Right atrium auricular region (tissue), 2 donors: ENCODE measurements around the gene TMPRSS11D. TPM values are rescaled to one million over a fixed set of nuclear protein-coding genes. Genes with fewer than 3 reads are reported as not detected.

Experiments used
- DNase-seq: peaks from one replicate; pipeline ENCODE4 v3.0.0-alpha.2; 2019; ENCODE audit warnings: low spot score
- H3K27ac ChIP-seq, 2 donors: fragments of 200-600 bp; sonication (generic); 1 replicate in 1 of 2; 2 replicates in 1 of 2; pipeline ENCODE4 v1.5.1; 2016 to 2019
- H3K27me3 ChIP-seq, 2 donors: fragments of 200-600 bp; sonication (generic); one replicate each; pipeline versions ENCODE4 v1.5.1 to v1.6.0; 2017 to 2019
- H3K36me3 ChIP-seq: fragments of 200-600 bp; sonication (generic); one replicate; pipeline ENCODE4 v1.5.1; 2016
- H3K4me1 ChIP-seq, 2 donors: fragments of 200-600 bp; sonication (generic); one replicate each; pipeline versions ENCODE4 v1.5.1 to v1.6.0; 2017 to 2019
- H3K4me3 ChIP-seq, 2 donors: fragments of 200-600 bp; sonication (generic); 1 replicate in 1 of 2; 2 replicates in 1 of 2; pipeline ENCODE4 v1.5.1; 2017 to 2019; ENCODE audit warnings: mild to moderate bottlenecking in 1 of 2, moderate library complexity in 1 of 2
- H3K9me3 ChIP-seq, 2 donors: fragments of 200-600 bp; sonication (generic); one replicate each; pipeline ENCODE4 v1.5.1; 2019
- total RNA-seq, 2 donors: library from RNA; depleted of rRNA; stranded (reverse); fragments of >200 nt; gene quantifications; one replicate each; pipeline ENCODE4 v1.1.0, GENCODE V29; 2016
- TF ChIP-seq, protein P1 (sequence below), 2 donors: fragments of 200-600 bp; sonication (generic); IDR thresholded peaks; one replicate each; pipeline ENCODE4 v1.5.1; 2019; ENCODE audit warnings: antibody characterized with exemption in 2 of 2

TMPRSS11D gene
- total RNA-seq, 2 donors from 2014 or later = not detected

DNA sequence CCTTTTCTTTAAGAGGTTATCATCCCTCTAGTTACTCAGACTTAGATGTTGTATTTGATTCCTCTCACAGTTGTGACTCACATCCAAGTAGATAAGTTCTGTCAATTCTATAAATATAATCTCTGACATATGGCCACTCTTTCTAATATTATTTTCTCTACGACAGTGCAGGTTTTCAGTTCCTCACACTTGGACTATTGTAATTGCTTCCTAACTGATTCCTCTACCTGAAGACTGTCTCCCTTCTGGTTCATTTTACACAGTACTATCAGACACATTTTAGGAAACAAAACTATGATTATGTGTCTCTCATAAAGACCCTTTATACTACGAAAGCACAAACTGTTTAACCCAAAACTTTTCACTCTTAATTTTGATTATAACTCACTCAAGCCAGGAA is 98.3 kb downstream of the TMPRSS11D start:
- Histone ChIP-seq H3K27me3 (no peaks in the 10 kb centered on the region), H3K27ac (no peak overlapping the region), H3K9me3 (no peaks in the 10 kb centered on the region), H3K36me3 (no peaks in the 10 kb centered on the region), H3K4me3 (no peak overlapping the region), H3K4me1 (no peaks in the 10 kb centered on the region)
- TF ChIP-seq, protein P1, sequence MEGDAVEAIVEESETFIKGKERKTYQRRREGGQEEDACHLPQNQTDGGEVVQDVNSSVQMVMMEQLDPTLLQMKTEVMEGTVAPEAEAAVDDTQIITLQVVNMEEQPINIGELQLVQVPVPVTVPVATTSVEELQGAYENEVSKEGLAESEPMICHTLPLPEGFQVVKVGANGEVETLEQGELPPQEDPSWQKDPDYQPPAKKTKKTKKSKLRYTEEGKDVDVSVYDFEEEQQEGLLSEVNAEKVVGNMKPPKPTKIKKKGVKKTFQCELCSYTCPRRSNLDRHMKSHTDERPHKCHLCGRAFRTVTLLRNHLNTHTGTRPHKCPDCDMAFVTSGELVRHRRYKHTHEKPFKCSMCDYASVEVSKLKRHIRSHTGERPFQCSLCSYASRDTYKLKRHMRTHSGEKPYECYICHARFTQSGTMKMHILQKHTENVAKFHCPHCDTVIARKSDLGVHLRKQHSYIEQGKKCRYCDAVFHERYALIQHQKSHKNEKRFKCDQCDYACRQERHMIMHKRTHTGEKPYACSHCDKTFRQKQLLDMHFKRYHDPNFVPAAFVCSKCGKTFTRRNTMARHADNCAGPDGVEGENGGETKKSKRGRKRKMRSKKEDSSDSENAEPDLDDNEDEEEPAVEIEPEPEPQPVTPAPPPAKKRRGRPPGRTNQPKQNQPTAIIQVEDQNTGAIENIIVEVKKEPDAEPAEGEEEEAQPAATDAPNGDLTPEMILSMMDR (IDR thresholded peaks at IDR 0.05) = no peak
- DNase-seq = no peak

DNA sequence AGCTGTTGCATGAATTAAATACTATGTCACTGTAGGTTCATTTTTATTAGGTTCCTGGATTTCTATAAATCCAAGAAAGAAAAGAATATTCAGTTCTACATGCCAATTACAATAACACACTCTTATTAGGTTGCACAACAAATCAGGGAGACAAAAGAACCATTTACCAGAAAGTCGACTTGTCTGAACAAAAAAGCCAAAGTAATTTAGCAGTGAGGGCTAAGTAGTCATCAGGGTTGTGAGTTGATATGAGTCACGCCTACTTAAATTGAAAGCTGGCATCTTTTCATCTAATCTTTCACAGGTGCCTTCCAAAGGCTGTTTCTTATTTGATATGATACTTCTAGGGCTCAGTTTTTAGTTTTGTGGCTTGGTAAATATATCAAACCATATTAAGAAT is 104.2 kb downstream of the TMPRSS11D start:
- Histone ChIP-seq H3K4me3 (no peak overlapping the region), H3K4me1 (no peaks in the 10 kb centered on the region), H3K9me3 (no peaks in the 10 kb centered on the region), H3K36me3 (no peaks in the 10 kb centered on the region), H3K27me3 (no peaks in the 10 kb centered on the region), H3K27ac (no peak overlapping the region)
- TF ChIP-seq, protein P1 (IDR thresholded peaks at IDR 0.05) = no peak
- DNase-seq = no peak

DNA sequence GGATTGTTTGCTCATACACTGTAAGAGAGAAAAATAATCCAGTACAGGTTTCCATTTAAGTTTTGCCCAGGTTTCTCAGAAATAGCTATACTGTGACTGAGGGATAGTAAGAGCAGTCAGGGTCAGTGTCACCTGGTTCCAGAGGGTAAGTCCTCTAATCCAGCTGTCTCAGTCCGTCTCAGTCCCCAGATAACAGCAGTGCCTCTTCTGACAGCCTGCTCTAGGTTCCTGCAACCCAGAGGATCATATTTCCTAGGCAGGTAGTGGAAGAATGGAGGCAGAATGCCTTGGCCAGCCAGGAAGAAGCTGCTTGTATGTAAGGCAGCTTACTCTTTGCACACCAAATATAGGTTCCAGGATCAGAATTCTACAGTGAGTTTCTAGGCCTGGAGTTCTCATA is 107.1 kb downstream of the TMPRSS11D start:
- no peaks in the 10 kb centered on the region for H3K27me3 ChIP-seq
- H3K36me3 ChIP-seq = no peaks in the 10 kb centered on the region
- no peak overlapping the region for H3K27ac ChIP-seq
- H3K4me1 ChIP-seq = no peaks in the 10 kb centered on the region
- no peak for DNase-seq
- H3K9me3 ChIP-seq = no peaks in the 10 kb centered on the region
- no peak overlapping the region for H3K4me3 ChIP-seq
- TF ChIP-seq, protein P1 (IDR thresholded peaks at IDR 0.05) = no peak

Other genes with a start within 250 kb of the TMPRSS11D start
- 10 to 100 TPM; 22.4 to 28.6 TPM for gene UBA6, start 182.8 kb downstream of the TMPRSS11D start, total RNA-seq
- not detected for gene GNRHR, start 129.6 kb downstream of the TMPRSS11D start, total RNA-seq
- gene TMPRSS11A, start 79.5 kb upstream of the TMPRSS11D start, total RNA-seq = not detected
- not detected for gene TMPRSS11F, start 245.9 kb upstream of the TMPRSS11D start, total RNA-seq